Left colon (tissue), 2 donors: ENCODE data around the gene LCAT. TPM values are rescaled to one million over a fixed set of nuclear protein-coding genes. Genes with fewer than 3 reads are reported as not detected.

ENCODE experiments used
- ATAC-seq: fragments of 200-7000 bp; cut with Tn5 transposase; one replicate; pipeline ENCODE4 v1.9.1; 2020; ENCODE audit warnings: mild to moderate bottlenecking, moderate library complexity
- DNase-seq, 2 donors: peaks; one replicate each; pipeline ENCODE4 v3.0.0-alpha.2; 2020
- intact Hi-C, 2 donors: fragments of 100-400 bp; cut with DNase I in 1 of 2; cut with micrococcal nuclease in 1 of 2; formaldehyde crosslinking; loops; one replicate each; pipeline versions ENCODE4 v1.11.2 to v1.14.0; 2022; cut with DNase I, micrococcal nuclease
- total RNA-seq, 2 donors: library from RNA; stranded (reverse); fragmentation: NEBNext Ultra II Directional; extraction: Animal tissue kit (Norgen Biotek cat#: 25700); gene quantifications; one replicate each; pipeline ENCODE4 v1.2.1, GENCODE V29; 2021
- donor health status: DM: no; HTN: no; CAD: no.
- donor health status: DM: yes; HTN: yes; CAD: no.

Gene LCAT
- total RNA-seq, 2 donors from 2014 or later, result 2.3 to 5.0 TPM

- DNase-seq (peak in 1 of 2 donors; percentile 83), ATAC-seq (peak; percentile 2)
- intact Hi-C loops, result no loop called here
These were observed 6.9 kb downstream of the LCAT start for GRCh38 chr16:67936880-67937605.

GRCh38 chr16:67936124-67936879 is 7.6 kb downstream of the LCAT start, which contains the start of gene PSMB10:
TSS of gene PSMB10 (minus strand) at chr16:67936850. CDS start at chr16:67936749, 101 bp downstream.
- ATAC-seq (peak; percentile 62), DNase-seq (peak in 1 of 2 donors; percentile 80)
- intact Hi-C loops, result no loop called here

GRCh38 chr16:67935402-67936123 is 8.4 kb downstream of the LCAT start:
- ATAC-seq (peak; percentile 88), DNase-seq (peak; percentile 97 to 98)
- intact Hi-C loops, result no loop called here

GRCh38 chr16:67935101-67935401 is 8.9 kb downstream of the LCAT start:
- intact Hi-C loops, result no loop called here
- ATAC-seq (no peak), DNase-seq (no peak)

GRCh38 chr16:67934306-67935100 is 9.4 kb downstream of the LCAT start:
- ATAC-seq (no peak), DNase-seq (no peak)
- intact Hi-C loops, result no loop called here

GRCh38 chr16:67933805-67934204 is 10.1 kb downstream of the LCAT start:
- intact Hi-C loops, result no loop called here
- DNase-seq (no peak), ATAC-seq (no peak)

GRCh38 chr16:67932462-67932840 is 11.5 kb downstream of the LCAT start:
- intact Hi-C loops, result no loop called here
- no peak for DNase-seq
- no peak for ATAC-seq

- ATAC-seq (no peak), DNase-seq (no peak)
- intact Hi-C loops, result no loop called here
These were observed 12.0 kb downstream of the LCAT start, which contains the start of gene CTRL for GRCh38 chr16:67931712-67932461. TSS of gene CTRL (minus strand) at chr16:67931862. CDS start at chr16:67931852, 10 bp downstream.

- intact Hi-C loops, result no loop called here
- DNase-seq (peak in 1 of 2 donors; percentile 14), ATAC-seq (no peak)
These were observed 13.2 kb downstream of the LCAT start for GRCh38 chr16:67930678-67931211.

GRCh38 chr16:67930191-67930590 is 13.7 kb downstream of the LCAT start:
- no peak for ATAC-seq
- intact Hi-C loops, result no loop called here
- DNase-seq, result no peak

GRCh38 chr16:67928561-67929364 is 15.2 kb downstream of the LCAT start:
- peak; percentile 78 for ATAC-seq
- intact Hi-C loops, result loop anchor here in 1 of 2 donors (5.0 to 10.0 kb wide), 2 partner anchors 41 to 114 kb away; no protein-coding TSS in a partner anchor
- DNase-seq, result peak; percentile 63 to 80

- ATAC-seq, result peak; percentile 4
- no peak for DNase-seq
- intact Hi-C loops, result loop anchor here in 1 of 2 donors (5.0 to 10.0 kb wide), 2 partner anchors 41 to 113 kb away; no protein-coding TSS in a partner anchor
These were observed 15.8 kb downstream of the LCAT start for GRCh38 chr16:67928147-67928546.

GRCh38 chr16:67927131-67927941 is 16.6 kb downstream of the LCAT start:
- ATAC-seq, result no peak

GRCh38 chr16:67926181-67926750 is 17.7 kb downstream of the LCAT start:
- intact Hi-C loops, result loop anchor here in 1 of 2 donors (5.0 to 10.0 kb wide), 2 partner anchors 39 to 111 kb away; no protein-coding TSS in a partner anchor
- DNase-seq, result no peak
- ATAC-seq, result no peak

More at GRCh38 chr16:67927131-67927941, 16.6 kb downstream of the LCAT start:
- intact Hi-C loops, result loop anchor here in 1 of 2 donors (5.0 to 10.0 kb wide), 2 partner anchors 40 to 113 kb away; no protein-coding TSS in a partner anchor
- no peak for DNase-seq

GRCh38 chr16:67924140-67924906 is 19.6 kb downstream of the LCAT start:
- no peak for ATAC-seq
- no peak for DNase-seq
- intact Hi-C loops, result loop anchor here in 1 of 2 donors (10.0 kb wide), 1 partner anchor 110 kb away; no protein-coding TSS in a partner anchor
